GM23338 (cell line): ENCODE measurements around the gene DLX5.

ENCODE experiments used
- CREB1 ChIP-seq: fragments of 250-450 bp; sonication (Bioruptor Pico); IDR thresholded peaks from 2 replicates; pipeline ENCODE4 v1.5.0; 2020; ENCODE audit warnings: low read depth, mild to moderate bottlenecking, moderate library complexity
- POLR2AphosphoS5 ChIP-seq: IDR thresholded peaks from 2 replicates; pipeline ENCODE4 v1.6.1; 2016; ENCODE audit warnings: antibody characterized with exemption, low read depth
- ZNF114 ChIP-seq: fragments of 250-450 bp; sonication (Bioruptor Pico); IDR thresholded peaks from 2 replicates; pipeline ENCODE4 v1.5.0; 2020; ENCODE audit warnings: mild to moderate bottlenecking, moderate library complexity
- TF ChIP-seq, protein P1 (sequence below), 2 experiments: fragments of 200-600 bp in 1 of 2; sonication (generic) in 1 of 2; conservative IDR thresholded peaks; 2 replicates each; pipeline versions ENCODE4 v1.5.1 to v1.6.1; 2016 to 2017; ENCODE audit warnings: antibody characterized with exemption in 2 of 2, low read depth in 2 of 2, mild to moderate bottlenecking in 2 of 2, moderate library complexity in 1 of 2

DNA sequence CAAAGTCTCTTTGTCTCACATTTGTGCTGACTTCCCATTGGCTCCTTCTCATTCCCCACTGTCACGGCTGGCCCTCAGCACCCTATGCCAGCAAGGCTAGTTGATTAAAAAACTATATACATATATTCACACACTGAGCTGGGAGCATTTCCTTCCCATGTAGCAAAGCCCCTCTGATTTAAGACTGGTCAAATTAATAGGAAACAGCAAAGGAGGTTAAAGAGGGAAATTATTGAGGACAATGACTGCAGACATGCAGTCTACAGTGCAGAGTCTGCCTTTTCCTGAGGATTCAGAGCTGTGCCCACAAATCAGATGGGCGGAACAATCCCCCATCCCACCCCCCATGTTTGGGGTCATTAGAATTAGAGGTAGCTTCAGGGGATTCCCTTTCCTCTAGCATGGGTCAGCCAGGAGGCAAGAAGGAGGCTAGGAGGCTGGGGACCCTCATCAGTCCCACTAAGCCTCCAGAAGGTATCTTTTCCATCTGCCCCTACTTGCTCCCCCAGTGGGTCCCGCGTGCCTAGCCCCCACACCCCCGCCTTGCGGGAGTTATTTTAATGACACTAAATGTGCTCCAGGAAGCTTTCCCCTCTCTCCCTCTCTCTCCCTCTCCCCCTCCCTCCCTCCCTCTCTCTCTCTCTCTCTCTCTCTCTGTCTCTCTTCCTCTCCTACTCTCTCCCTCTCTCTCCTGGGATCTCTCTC, 29.1 kb downstream of the DLX5 start:
- TF ChIP-seq, protein P1, sequence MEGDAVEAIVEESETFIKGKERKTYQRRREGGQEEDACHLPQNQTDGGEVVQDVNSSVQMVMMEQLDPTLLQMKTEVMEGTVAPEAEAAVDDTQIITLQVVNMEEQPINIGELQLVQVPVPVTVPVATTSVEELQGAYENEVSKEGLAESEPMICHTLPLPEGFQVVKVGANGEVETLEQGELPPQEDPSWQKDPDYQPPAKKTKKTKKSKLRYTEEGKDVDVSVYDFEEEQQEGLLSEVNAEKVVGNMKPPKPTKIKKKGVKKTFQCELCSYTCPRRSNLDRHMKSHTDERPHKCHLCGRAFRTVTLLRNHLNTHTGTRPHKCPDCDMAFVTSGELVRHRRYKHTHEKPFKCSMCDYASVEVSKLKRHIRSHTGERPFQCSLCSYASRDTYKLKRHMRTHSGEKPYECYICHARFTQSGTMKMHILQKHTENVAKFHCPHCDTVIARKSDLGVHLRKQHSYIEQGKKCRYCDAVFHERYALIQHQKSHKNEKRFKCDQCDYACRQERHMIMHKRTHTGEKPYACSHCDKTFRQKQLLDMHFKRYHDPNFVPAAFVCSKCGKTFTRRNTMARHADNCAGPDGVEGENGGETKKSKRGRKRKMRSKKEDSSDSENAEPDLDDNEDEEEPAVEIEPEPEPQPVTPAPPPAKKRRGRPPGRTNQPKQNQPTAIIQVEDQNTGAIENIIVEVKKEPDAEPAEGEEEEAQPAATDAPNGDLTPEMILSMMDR (conservative IDR thresholded peaks at IDR 0.05; ENCODE audit: low read depth in 2 of 2), result no peak
- TF ChIP-seq CREB1, result no peak
- no peak for TF ChIP-seq ZNF114 (CRISPR knock-in tag)
- no peak for TF ChIP-seq POLR2AphosphoS5
